DMS53 treated with DMSO at 0.1 percent for 48 hours (cell line): ENCODE measurements around the gene CDH8.

Source experiments
- DNase-seq: peaks from one replicate; lab custom pipeline; 2025; ENCODE audit not compliant: unreplicated experiment; lab: John Stamatoyannopoulos, UW

The CDH8 gene

DNA sequence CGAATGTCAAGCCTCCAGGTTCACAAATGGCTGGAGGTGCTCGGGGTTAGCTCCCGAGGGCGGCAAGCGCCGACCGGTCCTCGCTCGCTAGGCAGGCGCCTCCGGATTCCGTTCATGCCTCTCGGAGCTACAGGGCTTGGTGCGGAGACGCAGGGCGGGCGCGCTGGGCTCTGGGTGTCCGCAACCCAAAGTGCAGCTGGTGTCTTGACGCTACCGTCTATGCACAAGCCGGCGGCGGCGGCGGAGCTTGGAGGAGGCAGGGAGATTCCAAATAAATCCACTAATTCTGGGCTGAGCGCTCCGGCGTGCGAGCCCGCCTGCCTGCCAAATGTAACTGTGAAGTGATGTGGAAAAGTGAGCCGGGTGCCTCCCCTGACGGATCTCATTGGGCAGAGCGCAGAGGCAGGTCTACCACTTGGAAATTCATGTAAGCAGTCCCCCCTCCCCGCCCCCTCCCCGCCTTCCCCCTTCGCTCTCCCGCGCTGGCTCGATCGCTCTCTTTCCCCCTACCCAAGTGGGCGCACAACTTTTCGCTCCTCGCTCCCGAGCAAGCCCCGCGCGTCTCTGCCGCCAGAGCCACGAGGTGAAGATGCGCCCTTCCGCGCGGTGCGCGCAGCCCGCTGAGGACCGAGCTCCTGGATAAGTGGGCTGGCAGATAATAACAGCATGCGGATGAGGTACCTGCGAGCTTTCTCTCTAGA lies at the start of gene CDH8:
Gene CDH8, minus strand, starts transcription at position 338 of the 701 bp plus-strand sequence. CDS start 15,035 bp downstream, outside the sequence.
- DNase-seq, result no peak

DNA sequence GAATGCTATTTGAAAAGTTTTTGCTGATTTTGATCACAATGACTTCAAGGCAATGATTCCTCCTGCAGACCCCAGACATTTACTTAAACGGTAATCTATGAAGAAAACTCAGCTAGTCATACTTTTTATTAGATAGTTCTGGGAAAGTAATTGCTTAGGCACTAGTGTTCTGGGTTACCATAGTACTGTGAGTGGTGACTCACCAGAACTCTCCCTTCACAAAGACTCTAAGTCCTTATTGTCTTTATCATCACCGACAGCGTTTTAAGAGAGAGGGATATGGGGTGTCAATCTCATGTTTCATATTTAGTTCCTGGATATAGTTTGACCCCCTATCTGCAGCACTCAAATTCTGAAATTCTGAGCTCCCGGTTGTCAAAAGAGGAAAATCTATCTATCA lies 43.0 kb upstream of the CDH8 start:
- no peak for DNase-seq

DNA sequence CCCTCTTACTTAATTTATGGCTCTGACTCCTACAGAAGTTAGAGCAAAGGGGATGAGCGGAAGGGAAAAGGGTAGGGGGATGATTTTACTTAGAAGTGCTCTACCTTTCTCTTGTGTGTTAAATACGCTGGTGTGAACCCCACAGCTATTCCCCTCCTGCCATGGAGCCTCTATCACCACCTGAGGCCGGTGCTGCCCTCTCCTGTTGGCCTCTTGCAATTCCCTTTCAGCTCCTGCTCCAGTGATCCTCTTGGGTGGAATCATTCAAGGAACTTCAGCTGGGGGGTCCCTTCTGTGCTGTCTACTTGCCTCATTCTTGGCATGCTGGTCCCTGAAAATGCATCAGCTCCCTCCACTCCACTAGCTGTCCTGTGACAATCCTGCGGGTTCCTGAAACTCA lies 41.8 kb upstream of the CDH8 start:
- DNase-seq, result peak; percentile 4

- DNase-seq, result no peak
These were observed 40.6 kb upstream of the CDH8 start for GRCh38 chr16:62076886-62077285.

DNA sequence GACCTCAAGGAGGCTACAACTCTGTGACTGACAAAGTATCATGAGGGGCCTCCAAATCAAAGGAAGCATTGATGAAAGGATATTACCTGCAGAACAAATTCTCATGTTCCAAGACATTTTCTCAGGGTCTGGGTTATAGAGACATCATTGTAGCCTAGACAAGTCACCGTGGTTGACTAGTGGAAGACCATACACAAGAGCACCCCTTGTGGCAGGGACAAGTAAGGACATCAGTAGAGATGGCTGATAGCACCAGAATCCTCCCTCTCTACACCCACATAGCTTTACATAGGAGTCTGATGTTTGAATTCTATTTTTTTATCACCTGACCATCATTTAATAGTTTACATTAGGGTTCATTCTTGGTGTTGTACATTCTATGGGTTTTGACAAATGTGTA lies 32.5 kb upstream of the CDH8 start:
- no peak for DNase-seq

DNA sequence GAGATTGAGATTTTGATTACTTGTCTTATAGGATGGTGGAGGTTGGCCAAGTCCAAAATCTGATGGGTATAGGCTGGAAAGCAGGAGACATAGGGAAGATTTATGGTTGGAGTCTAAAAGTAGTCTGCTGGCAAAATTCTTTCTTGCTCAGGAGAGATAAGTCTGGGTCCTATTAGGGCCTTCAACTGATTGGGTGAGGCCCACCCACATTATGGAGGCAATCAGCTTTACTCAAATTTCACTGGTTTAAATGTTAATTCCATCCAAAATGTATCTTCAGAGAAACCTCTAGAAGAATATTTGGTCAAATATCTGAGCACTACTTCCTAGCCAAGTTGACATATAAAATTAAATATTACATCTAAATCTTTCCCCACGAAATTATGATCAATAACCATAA lies 31.7 kb upstream of the CDH8 start:
- no peak for DNase-seq

- DNase-seq, result peak; percentile 47
These were observed 30.9 kb upstream of the CDH8 start for GRCh38 chr16:62067182-62067581.

DNA sequence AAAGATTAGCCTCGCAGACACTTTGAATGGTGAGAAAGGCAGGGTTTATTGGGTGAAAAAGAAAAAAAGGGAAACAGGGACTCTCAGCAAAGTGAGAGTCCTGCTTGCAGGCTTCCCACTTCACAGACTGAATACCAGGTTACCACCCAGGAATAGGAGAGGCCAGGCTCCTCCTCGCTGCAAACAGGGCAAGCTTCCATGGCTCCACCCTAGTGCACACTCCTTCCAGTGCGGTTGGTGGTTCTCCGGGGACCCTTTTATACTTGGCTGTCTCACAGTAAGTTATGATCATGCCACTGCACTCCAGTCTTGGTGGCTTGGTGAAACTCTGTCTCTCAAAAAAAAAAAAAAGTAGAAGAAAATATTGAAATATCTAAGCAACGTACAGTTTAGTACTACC lies 30.5 kb upstream of the CDH8 start:
- no peak for DNase-seq

DNA sequence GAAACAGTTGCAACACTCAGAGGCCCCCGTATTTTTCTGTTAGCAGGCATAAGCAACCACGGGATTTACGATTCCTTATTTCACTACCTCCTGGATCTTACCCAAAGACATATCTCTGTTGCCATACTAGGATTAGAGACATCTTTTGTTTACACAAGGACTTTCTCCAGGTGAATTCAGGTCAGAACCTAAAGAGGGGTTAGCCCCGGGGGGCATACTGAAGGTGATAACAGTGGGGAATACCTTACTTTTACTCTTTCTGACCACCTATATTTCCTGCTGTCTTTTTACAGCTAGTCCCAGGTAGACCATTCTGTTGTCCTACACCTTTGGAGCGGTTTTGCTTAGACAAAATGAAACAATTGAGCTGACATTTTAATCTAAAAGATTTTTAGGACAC lies 27.9 kb upstream of the CDH8 start:
- DNase-seq, result no peak

GRCh38 chr16:62060089-62060488 lies 23.9 kb upstream of the CDH8 start:
- DNase-seq, result no peak

- DNase-seq, result no peak
These were observed 23.3 kb upstream of the CDH8 start for GRCh38 chr16:62059527-62059926.

GRCh38 chr16:62058412-62058811 lies 22.2 kb upstream of the CDH8 start:
- DNase-seq, result no peak

DNA sequence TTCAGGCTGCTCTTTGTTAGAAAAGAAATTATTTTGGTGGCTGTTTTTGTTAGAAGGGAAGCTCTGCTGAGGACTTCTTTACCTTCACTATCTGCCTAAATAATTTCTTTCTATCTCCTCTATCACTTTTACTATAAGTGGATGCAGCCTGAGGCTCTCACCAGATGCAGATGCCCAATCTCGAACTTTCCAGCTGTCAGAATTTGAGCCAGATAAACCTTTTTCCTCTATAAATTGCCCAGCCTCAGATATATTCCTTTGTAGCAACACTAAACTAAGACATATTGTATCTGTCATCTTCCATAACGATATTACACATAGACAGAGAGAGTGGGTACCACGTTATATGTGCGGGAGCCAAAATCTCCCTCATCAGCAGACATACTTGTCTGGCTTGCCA lies 15.7 kb upstream of the CDH8 start:
- DNase-seq, result no peak

DNA sequence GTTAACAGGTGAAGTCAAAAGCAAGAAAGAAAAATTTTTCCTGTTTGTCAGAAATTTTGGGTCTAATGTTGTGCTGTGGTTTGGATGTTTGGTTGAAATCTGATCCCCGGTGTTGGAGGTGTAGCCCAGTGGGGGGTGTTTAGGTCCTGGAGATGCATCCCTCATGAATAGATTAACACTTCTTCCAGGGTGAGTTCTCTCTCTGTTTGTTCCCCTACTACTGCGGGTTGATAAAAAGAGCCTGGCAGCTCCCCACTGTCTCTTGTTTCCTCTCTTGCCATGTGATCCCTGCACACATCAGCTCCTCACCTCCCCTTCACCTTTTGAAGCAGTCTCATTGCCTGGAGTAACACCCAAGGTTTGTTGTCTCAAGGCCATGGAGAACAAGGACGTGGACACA lies 14.6 kb upstream of the CDH8 start:
- no peak for DNase-seq

GRCh38 chr16:62046801-62047200 lies 10.6 kb upstream of the CDH8 start:
- DNase-seq, result no peak

- DNase-seq, result peak; percentile 24
These were observed 5.2 kb upstream of the CDH8 start for GRCh38 chr16:62041401-62041800.

DNA sequence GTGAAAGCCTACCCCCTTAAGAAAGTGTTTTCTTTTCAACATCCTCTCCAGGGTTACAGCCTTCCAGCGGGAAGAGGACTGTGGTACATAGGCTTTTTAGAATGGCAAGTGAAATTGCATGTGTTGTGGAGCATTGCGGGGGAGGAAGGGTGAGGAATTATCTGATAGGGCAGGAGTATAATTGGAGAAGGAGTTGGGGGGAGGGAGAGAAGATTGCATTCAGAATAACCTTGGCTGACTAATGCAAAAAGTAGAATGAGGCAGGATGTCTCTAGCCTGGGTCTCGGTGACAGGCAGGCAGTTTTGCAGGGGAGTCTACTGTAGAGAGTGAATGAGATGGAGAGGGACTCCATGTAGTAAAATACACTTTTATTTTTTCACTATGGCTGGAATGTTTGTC lies 2.4 kb upstream of the CDH8 start:
- DNase-seq, result no peak

- DNase-seq, result peak; percentile 13
These were observed 2.0 kb upstream of the CDH8 start for GRCh38 chr16:62038225-62038624.

- DNase-seq, result no peak
These were observed 531 bp upstream of the CDH8 start for GRCh38 chr16:62036802-62037135.

GRCh38 chr16:62035115-62036092 lies 834 bp downstream of the CDH8 start:
- no peak for DNase-seq

DNA sequence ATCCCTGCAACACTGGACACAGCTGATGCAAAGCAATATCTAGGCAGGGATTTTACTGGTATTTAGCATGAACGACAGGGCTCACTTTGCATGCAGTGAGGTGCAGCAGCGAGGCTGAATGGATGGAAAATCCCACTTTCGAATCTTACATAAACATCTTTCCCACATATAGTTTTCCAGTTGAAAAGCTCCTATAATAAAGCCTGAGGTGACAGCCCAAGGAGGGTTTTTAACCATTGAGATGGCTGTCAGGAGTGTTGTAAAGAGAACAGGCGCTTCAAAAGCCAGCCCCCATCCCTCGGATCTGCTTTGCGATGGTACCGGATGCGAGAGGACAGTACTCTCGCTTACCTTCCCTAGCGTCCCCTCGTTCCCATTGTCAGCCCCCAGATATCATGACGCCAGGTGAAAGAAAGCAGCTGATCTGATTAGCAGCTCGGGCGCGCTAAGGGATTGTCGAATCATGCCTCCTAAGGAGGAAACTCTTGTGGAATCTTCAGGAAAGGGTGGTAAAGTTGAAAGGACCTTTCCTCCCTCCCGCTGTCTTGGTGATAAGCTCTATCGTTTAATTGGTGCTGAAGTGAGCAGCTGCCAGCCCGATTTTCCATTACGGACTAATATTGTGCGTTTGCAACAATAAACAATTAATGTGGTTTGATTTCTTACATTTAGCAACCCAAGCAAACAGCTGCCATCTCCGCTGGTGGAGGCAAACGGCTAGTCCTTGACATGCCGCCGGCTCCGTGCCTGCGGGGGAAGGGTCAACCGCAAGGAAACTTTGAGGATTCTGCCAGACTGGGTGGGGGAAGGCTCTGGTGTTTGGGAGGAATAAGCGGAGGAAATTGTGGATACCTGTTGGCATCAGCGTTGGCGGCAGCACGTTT lies 1.8 kb downstream of the CDH8 start:
- no peak for DNase-seq
